GM10266 (cell line): ENCODE data around the gene FCRL2.

Experiments used
- DNase-seq: peaks from one replicate; pipeline ENCODE4 v3.0.0; 2012; ENCODE audit errors: extremely low spot score
- CTCF ChIP-seq: IDR thresholded peaks from 2 replicates; pipeline ENCODE4 v1.5.1; 2012; ENCODE audit warnings: mild to moderate bottlenecking, low read depth; ENCODE audit not compliant: control insufficient read depth, insufficient read depth; ENCODE audit errors: missing control alignments

FCRL2 gene

GRCh38 chr1:157732755-157733154 lies 44.2 kb downstream of the FCRL2 start:
- no peak for DNase-seq
- TF ChIP-seq CTCF, result no peak

DNA sequence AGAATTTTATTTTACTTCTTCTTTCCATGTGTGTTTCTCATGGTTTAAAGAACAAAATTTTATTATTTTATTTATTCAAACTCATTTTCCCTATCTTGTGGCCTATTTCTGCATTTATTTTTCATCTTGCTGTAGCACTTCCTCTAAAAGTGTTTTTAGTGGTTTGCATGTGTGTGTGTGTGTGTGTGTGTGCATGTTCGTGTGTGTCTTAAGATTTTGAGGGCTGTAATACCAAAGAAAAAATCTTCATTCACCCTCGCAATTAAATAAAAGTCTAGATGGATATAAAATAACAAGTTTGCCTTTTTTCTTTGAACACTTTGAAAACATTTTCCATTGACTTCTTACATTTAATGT lies 51.7 kb downstream of the FCRL2 start:
- TF ChIP-seq CTCF, result no peak
- no peak for DNase-seq

GRCh38 chr1:157724537-157725220 lies 52.3 kb downstream of the FCRL2 start:
- no peak for TF ChIP-seq CTCF
- DNase-seq, result no peak

DNA sequence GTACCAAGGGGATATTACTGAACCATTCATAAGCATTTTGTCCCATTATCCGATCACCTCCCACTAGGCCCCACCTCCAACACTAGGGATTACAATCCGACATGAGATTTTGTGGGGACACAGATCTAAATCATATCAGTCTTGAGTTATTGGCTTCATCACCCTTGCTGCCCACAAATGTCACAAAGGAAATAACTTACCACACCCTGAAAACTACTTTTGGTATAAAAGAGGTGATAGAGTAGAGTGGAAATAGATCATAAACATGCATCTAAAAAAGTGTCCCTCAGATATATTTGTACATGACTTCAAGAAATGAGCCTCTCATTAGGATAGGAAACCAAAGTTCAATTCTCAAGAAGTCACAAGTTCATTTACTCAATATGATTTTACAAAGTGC lies 53.8 kb downstream of the FCRL2 start:
- no peak for DNase-seq
- TF ChIP-seq CTCF, result no peak

- TF ChIP-seq CTCF, result no peak
- no peak for DNase-seq
Observed at GRCh38 chr1:157721985-157722384, 54.9 kb downstream of the FCRL2 start.

GRCh38 chr1:157715736-157716135 lies 61.2 kb downstream of the FCRL2 start:
- TF ChIP-seq CTCF, result no peak
- DNase-seq, result no peak

DNA sequence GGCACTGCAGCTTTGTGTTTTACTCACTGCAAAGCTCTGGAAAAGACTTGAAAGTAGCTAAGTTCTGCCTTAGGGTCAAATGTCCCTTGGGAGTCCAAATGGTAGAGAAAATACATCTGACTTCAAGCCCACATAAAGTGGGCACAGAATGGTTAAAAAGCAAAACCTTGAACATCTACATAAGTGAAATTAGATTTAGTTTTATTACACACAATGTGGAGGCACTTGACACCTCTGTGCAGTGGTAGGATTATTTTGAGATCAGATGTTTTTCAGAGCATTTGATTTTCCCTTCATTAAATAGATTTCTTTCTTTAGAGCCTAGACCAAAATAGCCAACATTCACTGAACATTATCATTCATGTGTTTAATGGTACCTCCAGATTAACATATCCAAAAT lies 65.1 kb downstream of the FCRL2 start:
- no peak for DNase-seq
- TF ChIP-seq CTCF, result no peak
